ENCODE results near the gene SPOCK1.

GRCh38 chr5:137236252-137236651 lies 262.9 kb downstream of the SPOCK1 start:
- no peak for TF ChIP-seq BHLHE40 (IDR thresholded peaks at IDR 0.05; ENCODE audit: low read depth, low read length)
- no peak for TF ChIP-seq MAZ (IDR thresholded peaks at IDR 0.05; ENCODE audit: borderline replicate concordance, low read depth, low read length)
- TF ChIP-seq NPAS2 (CRISPR knock-in tag; IDR thresholded peaks at IDR 0.05; ENCODE audit: borderline replicate concordance), result no peak
- no peak for TF ChIP-seq POLR2A (IDR thresholded peaks at IDR 0.05; ENCODE audit: low read length)
- TF ChIP-seq ZFP36 (IDR thresholded peaks at IDR 0.05; ENCODE audit: borderline replicate concordance, partially characterized antibody), result no peak
- TF ChIP-seq ESRRA (IDR thresholded peaks at IDR 0.05; ENCODE audit: borderline replicate concordance, low read length), result no peak
- no peak for TF ChIP-seq RAD21 (conservative IDR thresholded peaks at IDR 0.05 in 1 of 2, IDR thresholded peaks at IDR 0.05 in 1 of 2)
- no peak for TF ChIP-seq TFCP2L1 (CRISPR knock-in tag; IDR thresholded peaks at IDR 0.05)
- no peak for TF ChIP-seq EP300 (IDR thresholded peaks at IDR 0.05)
- TF ChIP-seq, protein P1, sequence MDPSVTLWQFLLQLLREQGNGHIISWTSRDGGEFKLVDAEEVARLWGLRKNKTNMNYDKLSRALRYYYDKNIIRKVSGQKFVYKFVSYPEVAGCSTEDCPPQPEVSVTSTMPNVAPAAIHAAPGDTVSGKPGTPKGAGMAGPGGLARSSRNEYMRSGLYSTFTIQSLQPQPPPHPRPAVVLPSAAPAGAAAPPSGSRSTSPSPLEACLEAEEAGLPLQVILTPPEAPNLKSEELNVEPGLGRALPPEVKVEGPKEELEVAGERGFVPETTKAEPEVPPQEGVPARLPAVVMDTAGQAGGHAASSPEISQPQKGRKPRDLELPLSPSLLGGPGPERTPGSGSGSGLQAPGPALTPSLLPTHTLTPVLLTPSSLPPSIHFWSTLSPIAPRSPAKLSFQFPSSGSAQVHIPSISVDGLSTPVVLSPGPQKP (IDR thresholded peaks at IDR 0.05; ENCODE audit: low read depth, low read length), result no peak
